Vagina (tissue), 2 donors: Measurements from ENCODE around the gene HOXC11. TPM values are rescaled to one million over a fixed set of nuclear protein-coding genes. Genes with fewer than 3 reads are reported as not detected.

Experiments used
- DNase-seq, 2 donors: peaks; one replicate each; pipeline ENCODE4 v3.0.0-alpha.2; 2017; ENCODE audit errors: extremely low spot score in 2 of 2
- H3K27ac ChIP-seq: fragments of 200-600 bp; sonication (generic); one replicate; pipeline ENCODE4 v1.5.1; 2019
- H3K27me3 ChIP-seq: fragments of 200-600 bp; sonication (generic); one replicate; pipeline ENCODE4 v1.5.1; 2019
- H3K36me3 ChIP-seq, 2 donors: fragments of 200-600 bp; sonication (generic); one replicate each; pipeline ENCODE4 v1.5.1; 2017 to 2019
- H3K4me1 ChIP-seq: fragments of 200-600 bp; sonication (generic); one replicate; pipeline ENCODE4 v1.5.1; 2019
- H3K4me3 ChIP-seq, 2 donors: fragments of 200-600 bp; sonication (generic); 1 replicate in 1 of 2; 2 replicates in 1 of 2; pipeline ENCODE4 v1.5.1; 2016 to 2019
- H3K9me3 ChIP-seq: fragments of 200-600 bp; sonication (generic); one replicate; pipeline ENCODE4 v1.5.1; 2019
- CTCF ChIP-seq, 3 experiments: fragments of 450-650 bp in 2 of 3; fragments of 200-600 bp in 1 of 3; sonication (generic) in 1 of 3; IDR thresholded peaks; one replicate each; pipeline ENCODE4 v1.5.1; 2017 to 2019; ENCODE audit warnings: antibody characterized with exemption in 3 of 3, mild to moderate bottlenecking in 2 of 3, moderate library complexity in 2 of 3
- POLR2A ChIP-seq, 2 donors: fragments of 450-650 bp; IDR thresholded peaks; one replicate each; pipeline ENCODE4 v1.6.1; 2017; ENCODE audit warnings: antibody characterized with exemption in 2 of 2, mild to moderate bottlenecking in 2 of 2, moderate library complexity in 2 of 2
- POLR2AphosphoS5 ChIP-seq, 2 donors: sonication (generic); formaldehyde crosslinking; IDR thresholded peaks; one replicate each; pipeline ENCODE4 v1.9.0; 2017; ENCODE audit warnings: antibody characterized with exemption in 2 of 2, mild to moderate bottlenecking in 2 of 2, low read depth in 1 of 2; ENCODE audit not compliant: insufficient read depth in 1 of 2
- intact Hi-C: fragments of 100-400 bp; cut with DNase I; formaldehyde crosslinking; loops from one replicate; pipeline ENCODE4 v1.15.1; 2023
- total RNA-seq: library from RNA; depleted of rRNA; stranded (reverse); fragments of >200 nt; gene quantifications from one replicate; pipeline ENCODE4 v1.2.3, GENCODE V29; 2016

HOXC11 gene
- total RNA-seq, 1 donor from 2014 or later: not detected

DNA sequence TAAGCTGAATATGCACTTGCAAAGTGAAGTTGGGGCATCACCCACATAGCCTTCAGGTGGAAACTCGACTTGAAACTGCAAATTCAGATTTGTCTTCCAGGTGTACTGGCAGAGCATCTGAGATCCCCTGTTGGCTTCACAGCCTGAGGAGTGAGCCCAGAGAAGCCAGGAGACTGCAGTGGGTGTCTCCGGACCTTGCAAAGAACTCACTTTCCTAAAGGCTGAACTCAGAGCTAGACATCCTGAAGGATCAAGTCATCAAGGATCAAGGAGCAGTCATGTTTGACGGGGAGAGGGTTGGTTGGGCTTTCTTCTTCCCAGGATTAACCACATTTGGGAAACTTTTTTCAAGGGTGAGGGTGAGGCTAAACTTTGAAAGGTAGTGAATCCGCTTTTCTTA is 43.4 kb upstream of the HOXC11 start:
- H3K27me3 ChIP-seq: peaks cover 8% of the 10 kb centered on the region
- no peaks in the 10 kb centered on the region for H3K4me1 ChIP-seq
- TF ChIP-seq POLR2AphosphoS5 (IDR thresholded peaks at IDR 0.05; ENCODE audit: insufficient read depth in 1 of 2, low read depth in 1 of 2) (no peak), POLR2A (IDR thresholded peaks at IDR 0.05) (no peak), CTCF (IDR thresholded peaks at IDR 0.05) (no peak)
- intact Hi-C loops: no loop called here
- H3K36me3 ChIP-seq: no peaks in the 10 kb centered on the region
- no peak overlapping the region for H3K27ac ChIP-seq
- DNase-seq: peak in 1 of 2 donors; percentile 20
- no peak overlapping the region for H3K4me3 ChIP-seq
- H3K9me3 ChIP-seq: no peaks in the 10 kb centered on the region

DNA sequence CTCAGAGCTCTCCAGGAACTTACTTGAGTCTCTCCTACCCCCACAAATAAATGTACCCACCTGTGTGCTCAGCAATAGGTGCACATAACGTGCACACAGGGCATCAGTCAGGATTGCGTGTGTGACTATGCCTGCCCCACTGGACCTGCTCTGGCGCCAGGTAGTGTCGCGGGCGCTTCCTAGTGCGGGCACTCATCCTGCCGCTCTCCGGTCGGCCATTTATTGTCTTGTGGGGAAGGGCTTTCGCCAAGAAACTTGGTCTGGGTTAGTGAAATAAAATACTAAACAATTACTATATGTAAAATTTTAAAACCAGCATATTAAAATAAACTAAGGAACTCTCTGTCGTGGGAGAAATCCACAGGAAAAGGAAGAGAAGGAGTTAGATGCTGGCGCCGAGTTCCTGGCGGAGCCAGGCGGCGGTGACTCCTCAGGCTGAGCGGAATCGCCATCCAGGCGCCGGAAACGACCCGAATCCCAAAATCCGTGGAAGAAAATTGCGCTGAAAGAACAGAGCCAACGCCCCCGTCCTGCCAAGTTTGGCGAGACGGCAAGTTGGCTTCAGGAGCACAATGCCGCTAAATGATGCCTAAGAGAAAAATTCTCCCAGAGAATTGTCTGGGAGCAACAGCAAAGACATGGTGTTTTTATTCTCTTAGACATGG is 42.2 kb upstream of the HOXC11 start:
- H3K4me1 ChIP-seq: no peaks in the 10 kb centered on the region
- TF ChIP-seq POLR2AphosphoS5 (IDR thresholded peaks at IDR 0.05; ENCODE audit: insufficient read depth in 1 of 2, low read depth in 1 of 2) (no peak), CTCF (IDR thresholded peaks at IDR 0.05) (no peak), POLR2A (IDR thresholded peaks at IDR 0.05) (no peak)
- no peak overlapping the region for H3K27ac ChIP-seq
- H3K4me3 ChIP-seq: no peak overlapping the region
- DNase-seq: peak in 1 of 2 donors; percentile 11
- no peaks in the 10 kb centered on the region for H3K9me3 ChIP-seq
- intact Hi-C loops: no loop called here
- H3K36me3 ChIP-seq: no peaks in the 10 kb centered on the region
- peaks cover 9% of the 10 kb centered on the region for H3K27me3 ChIP-seq

GRCh38 chr12:53931844-53932581 is 40.9 kb upstream of the HOXC11 start:
- TF ChIP-seq CTCF (IDR thresholded peaks at IDR 0.05) (no peak), POLR2AphosphoS5 (IDR thresholded peaks at IDR 0.05; ENCODE audit: insufficient read depth in 1 of 2, low read depth in 1 of 2) (no peak), POLR2A (IDR thresholded peaks at IDR 0.05) (no peak)
- Histone ChIP-seq H3K27me3 (peaks cover 16% of the 10 kb centered on the region), H3K4me3 (no peak overlapping the region), H3K4me1 (no peaks in the 10 kb centered on the region), H3K36me3 (no peaks in the 10 kb centered on the region), H3K9me3 (no peaks in the 10 kb centered on the region), H3K27ac (no peak overlapping the region)
- intact Hi-C loops: no loop called here
- peak in 1 of 2 donors; percentile 16 for DNase-seq

GRCh38 chr12:53932915-53933314 is 40.0 kb upstream of the HOXC11 start:
- H3K27ac ChIP-seq: no peak overlapping the region
- intact Hi-C loops: no loop called here
- no peaks in the 10 kb centered on the region for H3K4me1 ChIP-seq
- H3K9me3 ChIP-seq: no peaks in the 10 kb centered on the region
- TF ChIP-seq POLR2AphosphoS5 (IDR thresholded peaks at IDR 0.05; ENCODE audit: insufficient read depth in 1 of 2, low read depth in 1 of 2) (no peak), POLR2A (IDR thresholded peaks at IDR 0.05) (no peak), CTCF (IDR thresholded peaks at IDR 0.05) (no peak)
- peaks cover 19% of the 10 kb centered on the region for H3K27me3 ChIP-seq
- H3K36me3 ChIP-seq: no peaks in the 10 kb centered on the region
- DNase-seq: peak in 1 of 2 donors; percentile 11
- no peak overlapping the region for H3K4me3 ChIP-seq
